Naive thymus-derived CD4-positive, alpha-beta T cell (primary cell): ENCODE measurements around the gene SRSF5. TPM values are rescaled to one million over a fixed set of nuclear protein-coding genes. Genes with fewer than 3 reads are reported as not detected.
A peak's percentile ranks its signal among the peaks of the same experiment; 100 is the strongest.

Source experiments
- ATAC-seq: fragments of 150-1000 bp; cut with Tn5 transposase; 2 replicates; pipeline ENCODE4 v1.10.0; 2021; ENCODE audit warnings: mild to moderate bottlenecking, moderate library complexity
- CTCF ChIA-PET: fragments of 350-600 bp; sonication (Branson Sonifier 250); formaldehyde crosslinking; loops from one replicate; lab custom pipeline; 2021; ENCODE audit warnings: antibody characterized with exemption; lab: Charles Lee
- POLR2A ChIA-PET: fragments of 350-600 bp; sonication (Branson Sonifier 250); formaldehyde crosslinking; loops from one replicate; lab custom pipeline; 2021; ENCODE audit warnings: antibody characterized with exemption, inconsistent platforms; lab: Charles Lee
- DNase-seq, 9 donors: peaks; one replicate each; pipeline versions ENCODE4 v3.0.0 to v3.0.0-alpha.2; 2020 to 2022; ENCODE audit warnings: mixed read lengths in 1 of 9
- H3K27ac ChIP-seq: one replicate; pipeline ENCODE4 v1.7.0; 2013; ENCODE audit warnings: mild to moderate bottlenecking, low read depth, low read length, moderate library complexity
- H3K27me3 ChIP-seq, 2 donors: one replicate each; pipeline ENCODE4 v1.7.0; 2013; ENCODE audit warnings: low read length in 2 of 2, mild to moderate bottlenecking in 2 of 2, moderate library complexity in 2 of 2; ENCODE audit not compliant: control insufficient read depth in 2 of 2, insufficient read depth in 2 of 2
- H3K36me3 ChIP-seq, 3 experiments: 1 replicate in 2 of 3; 2 replicates in 1 of 3; pipeline ENCODE4 v1.7.0; 2013; ENCODE audit warnings: low read length in 3 of 3, mild to moderate bottlenecking in 3 of 3, moderate library complexity in 1 of 3; ENCODE audit not compliant: insufficient read depth in 3 of 3, control insufficient read depth in 2 of 3
- H3K4me1 ChIP-seq, 2 donors: one replicate each; pipeline ENCODE4 v1.7.0; 2013; ENCODE audit warnings: low read length in 2 of 2, mild to moderate bottlenecking in 2 of 2, moderate library complexity in 1 of 2; ENCODE audit not compliant: control insufficient read depth in 2 of 2, insufficient read depth in 2 of 2
- H3K4me3 ChIP-seq: 2 replicates; pipeline ENCODE4 v1.7.0; 2013; ENCODE audit warnings: mild to moderate bottlenecking, low read length
- H3K9me3 ChIP-seq, 3 experiments: 1 replicate in 2 of 3; 2 replicates in 1 of 3; pipeline ENCODE4 v1.7.0; 2013; ENCODE audit warnings: low read length in 3 of 3; ENCODE audit not compliant: control insufficient read depth in 2 of 3
- H3K27ac Mint-ChIP-seq, 9 donors: one replicate each; pipeline ENCODE4 v1.8.0; 2020 to 2022; ENCODE audit warnings: mixed read lengths in 9 of 9, mild to moderate bottlenecking in 8 of 9, moderate library complexity in 5 of 9, inconsistent platforms in 2 of 9
- H3K27me3 Mint-ChIP-seq, 5 donors: one replicate each; pipeline ENCODE4 v1.8.0; 2021 to 2022; ENCODE audit warnings: mixed read lengths in 5 of 5, mild to moderate bottlenecking in 1 of 5
- H3K36me3 Mint-ChIP-seq, 5 donors: one replicate each; pipeline ENCODE4 v1.8.0; 2020 to 2022; ENCODE audit warnings: mixed read lengths in 5 of 5, mild to moderate bottlenecking in 3 of 5, inconsistent platforms in 1 of 5
- H3K4me1 Mint-ChIP-seq, 7 donors: one replicate each; pipeline ENCODE4 v1.8.0; 2020 to 2022; ENCODE audit warnings: mixed read lengths in 7 of 7, mild to moderate bottlenecking in 3 of 7, inconsistent platforms in 1 of 7
- H3K4me3 Mint-ChIP-seq, 10 donors: one replicate each; pipeline ENCODE4 v1.8.0; 2020 to 2022; ENCODE audit warnings: mild to moderate bottlenecking in 10 of 10, mixed read lengths in 10 of 10, moderate library complexity in 6 of 10, inconsistent platforms in 2 of 10
- H3K9me3 Mint-ChIP-seq, 11 donors: one replicate each; pipeline ENCODE4 v1.8.0; 2020 to 2022; ENCODE audit warnings: mixed read lengths in 11 of 11, mild to moderate bottlenecking in 4 of 11, inconsistent platforms in 1 of 11, moderate library complexity in 1 of 11
- intact Hi-C, 2 donors: fragments of 100-400 bp; cut with micrococcal nuclease; formaldehyde crosslinking; loops; one replicate each; pipeline ENCODE4 v1.15.1; 2023
- polyA plus RNA-seq, 2 donors: library from polyadenylated mRNA; unstranded; fragments of 300-500 nt; fragmentation: Illumina TruSeq; gene quantifications; one replicate each; pipeline ENCODE4 v1.2.3, GENCODE V29; 2021
- total RNA-seq, 6 experiments: library from RNA in 5 of 6; stranded (reverse) in 5 of 6; gene quantifications; 1 replicate in 5 of 6; 2 replicates in 1 of 6; pipeline ENCODE4 v1.2.3 and lab custom pipeline; 2021 to 2026

SRSF5 gene
- total and polyA plus RNA-seq, 7 experiments from 2014 or later, result 355 to 1,617 (median 1,280) TPM

DNA sequence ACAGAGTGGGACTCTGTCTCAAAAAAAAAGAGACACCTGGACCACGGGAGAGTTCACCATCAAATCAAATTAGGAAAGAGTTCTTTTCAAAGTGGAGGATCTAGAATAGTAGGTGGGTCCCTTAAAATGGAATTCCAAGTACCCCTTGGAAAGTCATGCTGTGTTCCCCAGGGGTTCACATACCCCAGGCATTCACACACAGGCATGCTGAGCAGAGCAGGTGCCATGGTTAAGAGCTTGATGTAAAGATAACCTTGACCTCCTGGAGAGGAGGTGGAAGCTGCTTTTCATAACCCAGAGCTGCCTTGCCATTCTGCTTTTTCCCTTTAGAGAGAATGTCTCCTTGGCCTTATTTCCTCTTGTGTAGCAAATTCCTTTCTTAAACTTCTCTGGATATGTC, 14.2 kb upstream of the SRSF5 start:
- no peak overlapping the region for H3K4me3 Mint-ChIP-seq
- intact Hi-C loops, result no loop called here
- no peaks in the 10 kb centered on the region for H3K9me3 Mint-ChIP-seq
- no peak overlapping the region for H3K4me3 ChIP-seq
- ChIA-PET CTCF (no interaction called here), POLR2A (interaction anchor here (0.7 to 4.1 kb wide), 3 partner anchors 10 to 49 kb away, joined by 3 to 23 read pairs (median 4); partner anchors contain the start of gene SRSF5)
- DNase-seq (no peak), ATAC-seq (no peak)
- no peaks in the 10 kb centered on the region for H3K36me3 ChIP-seq
- H3K27me3 ChIP-seq, result no peaks in the 10 kb centered on the region
- peaks cover 13 to 25% (median 21%) of the 10 kb centered on the region in 7 donors for H3K4me1 Mint-ChIP-seq
- H3K27ac Mint-ChIP-seq, result no peak overlapping the region
- no peaks in the 10 kb centered on the region for H3K9me3 ChIP-seq
- peaks cover 0 to 3% (median 0%) of the 10 kb centered on the region in 5 donors for H3K36me3 Mint-ChIP-seq
- H3K27ac ChIP-seq, result no peak overlapping the region
- H3K4me1 ChIP-seq, result peaks cover 0 to 11% of the 10 kb centered on the region in 2 donors
- H3K27me3 Mint-ChIP-seq, result peaks cover 0 to 3% (median 0%) of the 10 kb centered on the region in 5 donors

GRCh38 chr14:69753860-69754259, 13.1 kb upstream of the SRSF5 start:
- no peaks in the 10 kb centered on the region for H3K9me3 Mint-ChIP-seq
- no peak for DNase-seq
- Histone ChIP-seq H3K4me3 (no peak overlapping the region), H3K27me3 (no peaks in the 10 kb centered on the region), H3K27ac (no peak overlapping the region), H3K36me3 (no peaks in the 10 kb centered on the region), H3K9me3 (no peaks in the 10 kb centered on the region), H3K4me1 (peaks cover 0 to 11% of the 10 kb centered on the region in 2 donors)
- intact Hi-C loops, result no loop called here
- H3K36me3 Mint-ChIP-seq, result peaks cover 0 to 3% (median 0%) of the 10 kb centered on the region in 5 donors
- ATAC-seq, result peak; percentile 16
- peaks cover 13 to 25% (median 21%) of the 10 kb centered on the region in 7 donors for H3K4me1 Mint-ChIP-seq
- peaks cover 0 to 3% (median 0%) of the 10 kb centered on the region in 5 donors for H3K27me3 Mint-ChIP-seq
- POLR2A ChIA-PET, result interaction anchor here (2.3 to 4.1 kb wide), 2 partner anchors 12 to 13 kb away, joined by 23 to 46 read pairs; partner anchors contain the start of gene SRSF5
- CTCF ChIA-PET, result interaction anchor here (0.8 kb wide), 1 partner anchor 174 kb away, joined by 3 read pairs; no protein-coding TSS in a partner anchor
- H3K4me3 Mint-ChIP-seq, result no peak overlapping the region
- H3K27ac Mint-ChIP-seq, result peak overlapping the region in 2 of 9 donors; percentile 41 to 77

DNA sequence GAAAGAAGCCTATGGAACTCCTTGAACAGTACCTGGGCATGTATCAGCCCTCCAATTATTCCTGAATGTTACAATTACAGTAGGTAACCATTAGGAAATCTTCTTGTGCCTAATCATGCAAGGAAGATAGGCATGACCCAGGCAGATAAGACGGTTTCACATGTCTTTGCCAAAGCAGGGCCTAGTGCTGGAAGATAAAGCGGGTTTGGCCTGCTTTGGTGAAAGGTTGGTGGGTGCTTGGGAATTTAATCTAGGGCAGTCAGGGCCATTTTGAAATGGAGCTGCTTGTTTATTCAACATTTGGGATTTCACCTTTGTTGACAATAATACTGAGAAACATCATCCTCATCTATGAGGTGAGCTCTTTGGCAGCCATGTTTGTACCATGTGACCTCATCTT, 12.5 kb upstream of the SRSF5 start:
- no peak overlapping the region for H3K27ac ChIP-seq
- no peak overlapping the region for H3K4me3 ChIP-seq
- peaks cover 0 to 11% of the 10 kb centered on the region in 2 donors for H3K4me1 ChIP-seq
- Mint-ChIP-seq H3K27ac (peak overlapping the region in 2 of 9 donors; percentile 43 to 48), H3K27me3 (peaks cover 0 to 3% (median 0%) of the 10 kb centered on the region in 5 donors), H3K9me3 (no peaks in the 10 kb centered on the region), H3K36me3 (peaks cover 0 to 3% (median 0%) of the 10 kb centered on the region in 5 donors), H3K4me3 (peak overlapping the region in 1 of 10 donors; percentile 43), H3K4me1 (peaks cover 13 to 25% (median 21%) of the 10 kb centered on the region in 7 donors)
- no peak for DNase-seq
- no peaks in the 10 kb centered on the region for H3K36me3 ChIP-seq
- intact Hi-C loops, result no loop called here
- ATAC-seq, result no peak
- CTCF ChIA-PET, result interaction anchor here (1.0 kb wide), 2 partner anchors 12 to 169 kb away, joined by 3 to 4 read pairs; partner anchors contain the start of gene SRSF5
- no peaks in the 10 kb centered on the region for H3K27me3 ChIP-seq
- H3K9me3 ChIP-seq, result no peaks in the 10 kb centered on the region
- POLR2A ChIA-PET, result interaction anchor here (1.2 to 2.3 kb wide), 2 partner anchors 12 to 22 kb away, joined by 3 to 46 read pairs; partner anchors contain the start of gene SRSF5

- intact Hi-C loops, result no loop called here
- Histone ChIP-seq H3K36me3 (no peaks in the 10 kb centered on the region), H3K27me3 (no peaks in the 10 kb centered on the region), H3K4me3 (no peak overlapping the region), H3K4me1 (peaks cover 0 to 11% of the 10 kb centered on the region in 2 donors), H3K9me3 (no peaks in the 10 kb centered on the region), H3K27ac (no peak overlapping the region)
- ChIA-PET POLR2A (interaction anchor here (1.2 to 2.3 kb wide), 2 partner anchors 12 to 21 kb away, joined by 3 to 46 read pairs; partner anchors contain the start of gene SRSF5), CTCF (interaction anchor here (1.0 kb wide), 1 partner anchor 11 kb away, joined by 4 read pairs; the partner anchor contains the start of gene SRSF5)
- Mint-ChIP-seq H3K36me3 (peaks cover 0 to 3% (median 0%) of the 10 kb centered on the region in 5 donors), H3K9me3 (no peaks in the 10 kb centered on the region), H3K27me3 (no peaks in the 10 kb centered on the region), H3K4me3 (peak overlapping the region in 3 of 10 donors; percentile 32 to 55 (median 50)), H3K4me1 (peaks cover 13 to 25% (median 21%) of the 10 kb centered on the region in 7 donors), H3K27ac (peak overlapping the region in 8 of 9 donors; percentile 11 to 90 (median 64))
- ATAC-seq (no peak), DNase-seq (no peak)
Measured at GRCh38 chr14:69755296-69755695, 11.6 kb upstream of the SRSF5 start.

DNA sequence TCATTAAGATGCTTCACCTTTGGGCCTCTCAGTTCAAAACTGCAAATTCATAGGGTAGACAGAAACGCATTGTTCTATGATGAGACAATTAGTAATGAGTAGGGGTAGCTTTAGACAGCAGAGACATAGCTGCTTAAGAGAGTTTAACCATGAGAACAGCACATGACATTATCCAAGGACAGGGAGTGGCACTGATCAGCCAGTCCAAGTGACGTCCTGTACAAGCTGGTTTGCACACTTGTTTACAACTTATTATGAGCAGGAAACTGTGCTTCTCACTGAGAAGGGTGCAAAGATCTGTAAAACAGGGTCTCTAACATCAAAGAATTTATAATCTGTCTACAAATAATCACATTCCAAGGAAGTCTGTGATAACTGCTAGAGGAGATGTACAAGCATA, 11.2 kb upstream of the SRSF5 start:
- H3K27ac ChIP-seq, result no peak overlapping the region
- Mint-ChIP-seq H3K4me1 (peaks cover 13 to 26% (median 21%) of the 10 kb centered on the region in 7 donors), H3K27ac (peak overlapping the region in 8 of 9 donors; percentile 11 to 90 (median 64)), H3K9me3 (no peaks in the 10 kb centered on the region), H3K27me3 (no peaks in the 10 kb centered on the region), H3K4me3 (peak overlapping the region in 5 of 10 donors; percentile 9 to 55 (median 32)), H3K36me3 (peaks cover 0 to 3% (median 0%) of the 10 kb centered on the region in 5 donors)
- H3K36me3 ChIP-seq, result no peaks in the 10 kb centered on the region
- DNase-seq (no peak), ATAC-seq (peak; percentile 41)
- POLR2A ChIA-PET, result interaction anchor here (1.2 to 2.3 kb wide), 2 partner anchors 11 to 21 kb away, joined by 3 to 46 read pairs; partner anchors contain the start of gene SRSF5
- CTCF ChIA-PET, result no interaction called here
- intact Hi-C loops, result no loop called here
- H3K9me3 ChIP-seq, result no peaks in the 10 kb centered on the region
- H3K4me1 ChIP-seq, result peaks cover 0 to 11% of the 10 kb centered on the region in 2 donors
- no peak overlapping the region for H3K4me3 ChIP-seq
- no peaks in the 10 kb centered on the region for H3K27me3 ChIP-seq

- Histone ChIP-seq H3K27ac (no peak overlapping the region), H3K36me3 (no peaks in the 10 kb centered on the region), H3K4me1 (peaks cover 0 to 11% of the 10 kb centered on the region in 2 donors), H3K9me3 (no peaks in the 10 kb centered on the region), H3K4me3 (no peak overlapping the region), H3K27me3 (no peaks in the 10 kb centered on the region)
- ChIA-PET CTCF (no interaction called here), POLR2A (interaction anchor here (2.3 kb wide), 1 partner anchor 11 kb away, joined by 46 read pairs; the partner anchor contains the start of gene SRSF5)
- intact Hi-C loops, result no loop called here
- no peaks in the 10 kb centered on the region for H3K27me3 Mint-ChIP-seq
- no peaks in the 10 kb centered on the region for H3K9me3 Mint-ChIP-seq
- DNase-seq (no peak), ATAC-seq (no peak)
- H3K27ac Mint-ChIP-seq, result peak overlapping the region in 3 of 9 donors; percentile 11 to 73 (median 60)
- peaks cover 17 to 31% (median 21%) of the 10 kb centered on the region in 7 donors for H3K4me1 Mint-ChIP-seq
- peak overlapping the region in 1 of 10 donors; percentile 6 for H3K4me3 Mint-ChIP-seq
- H3K36me3 Mint-ChIP-seq, result peaks cover 0 to 5% (median 0%) of the 10 kb centered on the region in 5 donors
Measured at GRCh38 chr14:69756298-69756697, 10.6 kb upstream of the SRSF5 start.
